Activated T-cell treated with anti-CD3 and anti-CD28 coated beads for 24 hours (primary cell): ENCODE data around the gene TGM2.

Source experiments
- DNase-seq: peaks from one replicate; pipeline ENCODE4 v3.0.0-alpha.2; 2020; ENCODE audit warnings: low read depth

TGM2 gene

GRCh38 chr20:38091441-38092216, 73.4 kb downstream of the TGM2 start:
- no peak for DNase-seq

GRCh38 chr20:38090061-38090460, 75.0 kb downstream of the TGM2 start:
- no peak for DNase-seq

- no peak for DNase-seq
These were observed 75.6 kb downstream of the TGM2 start for GRCh38 chr20:38089500-38089899.

- no peak for DNase-seq
These were observed 80.0 kb downstream of the TGM2 start for GRCh38 chr20:38085026-38085425.

- DNase-seq: no peak
These were observed 80.6 kb downstream of the TGM2 start for GRCh38 chr20:38084425-38084951.

GRCh38 chr20:38083338-38084048, 81.6 kb downstream of the TGM2 start:
- DNase-seq: no peak

- no peak for DNase-seq
These were observed 82.2 kb downstream of the TGM2 start for GRCh38 chr20:38082894-38083293.

GRCh38 chr20:38081575-38081974, 83.5 kb downstream of the TGM2 start:
- DNase-seq: no peak

GRCh38 chr20:38079353-38079752, 85.7 kb downstream of the TGM2 start:
- DNase-seq: no peak

- no peak for DNase-seq
These were observed 87.0 kb downstream of the TGM2 start for GRCh38 chr20:38078084-38078483.
